ENCODE data around the gene SDF2. TPM values are rescaled to one million over a fixed set of nuclear protein-coding genes. Genes with fewer than 3 reads are reported as not detected.
A peak's percentile ranks its signal among the peaks of the same experiment; 100 is the strongest.
"Not testable (repeated sequence)": the region's sequence is repeated elsewhere in the genome, so short reads cannot be mapped to it uniquely, and the experiment has no call there.

SDF2 gene
- total RNA-seq, 1 donor from 2014 or later, result 24.3 TPM

DNA sequence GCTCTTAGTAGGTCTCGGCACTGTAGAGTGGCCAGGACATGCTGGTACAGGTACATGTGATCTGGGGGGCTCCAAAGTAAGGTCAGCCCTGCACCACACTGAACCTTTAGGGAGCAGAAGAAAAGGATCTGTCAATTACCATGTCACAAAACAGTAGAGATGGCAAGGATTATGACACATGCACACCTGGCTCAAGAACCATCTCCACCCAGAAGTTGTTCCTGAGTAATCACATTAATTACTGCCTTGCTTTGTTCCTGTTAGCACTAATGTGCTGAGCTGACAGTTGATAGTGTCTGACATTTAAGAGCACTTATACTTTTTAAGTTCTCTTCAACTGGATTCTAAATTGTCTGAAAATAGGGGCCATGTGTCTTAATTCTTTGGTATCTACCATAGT, 26.2 kb downstream of the SDF2 start:
- ATAC-seq (no peak), DNase-seq (ENCODE audit: low spot score) (no peak)

DNA sequence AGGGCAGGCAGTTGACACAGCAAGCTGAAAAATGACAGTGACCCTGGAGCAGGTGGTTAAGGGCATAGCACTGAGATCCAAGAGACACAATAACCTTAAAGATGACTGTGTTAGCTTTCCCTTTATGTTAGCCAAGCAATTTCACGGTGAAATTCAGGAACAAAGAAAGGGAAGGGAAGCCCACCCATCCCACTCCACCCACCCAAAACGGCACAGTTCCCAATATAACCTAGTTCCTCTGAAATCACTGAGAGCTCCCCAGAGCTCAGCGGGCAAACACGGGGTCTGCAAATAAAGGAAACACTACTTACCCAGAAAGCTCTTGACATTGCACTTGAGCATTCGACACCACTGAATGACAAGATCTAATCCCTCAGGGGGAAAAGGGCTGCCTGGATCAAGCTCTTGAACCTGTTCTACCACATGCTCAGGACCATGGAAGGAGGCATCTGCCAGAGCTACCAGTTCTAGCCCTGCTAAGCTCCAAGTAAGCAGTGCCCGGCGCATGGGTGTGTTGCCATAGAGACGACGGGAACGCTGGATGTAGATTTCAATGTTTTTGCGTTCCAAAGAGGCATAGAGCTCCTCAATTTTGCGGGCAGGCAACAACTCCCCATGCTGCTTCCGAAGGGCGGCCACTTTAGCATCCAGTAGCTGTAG, 27.4 kb downstream of the SDF2 start:
- DNase-seq (ENCODE audit: low spot score) (no peak), ATAC-seq (no peak)

DNA sequence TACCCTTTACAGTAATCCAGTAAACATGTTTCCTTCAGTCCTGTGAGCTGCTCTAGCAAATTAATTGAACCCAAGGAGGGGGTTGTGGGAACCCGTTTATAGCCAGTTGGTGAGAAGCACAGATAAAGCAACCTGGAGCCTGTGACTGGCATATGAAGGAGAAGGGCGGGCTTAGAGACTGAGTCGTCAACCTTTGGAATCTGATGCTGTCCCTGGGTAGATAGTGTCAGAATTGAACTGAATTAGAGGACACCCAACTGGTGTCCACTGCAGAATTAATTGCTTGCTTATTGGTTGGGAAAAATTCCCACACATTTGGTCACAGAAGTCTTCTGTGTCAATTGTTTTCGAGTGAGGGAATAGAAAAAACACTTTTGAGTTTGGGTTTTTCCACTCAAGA, 34.9 kb downstream of the SDF2 start:
- DNase-seq (ENCODE audit: low spot score), result no peak
- ATAC-seq, result peak; percentile 70

DNA sequence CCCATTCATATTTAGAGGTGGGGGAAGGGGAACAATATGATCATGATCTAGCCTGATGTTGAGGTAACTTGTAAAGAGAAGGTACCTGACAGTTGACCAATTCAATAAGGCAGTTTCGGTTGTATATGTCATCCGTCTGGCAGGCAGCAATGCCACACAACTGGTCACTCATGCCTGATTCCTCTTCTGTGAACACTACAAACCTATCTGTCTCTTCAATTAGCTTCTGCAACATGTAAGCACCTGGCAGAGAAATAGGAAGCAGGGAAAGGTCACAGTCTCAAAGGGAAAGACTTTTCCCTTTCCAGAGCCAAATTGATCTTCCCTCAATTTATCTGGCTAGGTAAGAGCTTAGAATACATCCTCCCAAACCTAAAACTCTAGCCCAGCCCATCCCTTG, 37.6 kb downstream of the SDF2 start:
- ATAC-seq, result peak; percentile 45

DNA sequence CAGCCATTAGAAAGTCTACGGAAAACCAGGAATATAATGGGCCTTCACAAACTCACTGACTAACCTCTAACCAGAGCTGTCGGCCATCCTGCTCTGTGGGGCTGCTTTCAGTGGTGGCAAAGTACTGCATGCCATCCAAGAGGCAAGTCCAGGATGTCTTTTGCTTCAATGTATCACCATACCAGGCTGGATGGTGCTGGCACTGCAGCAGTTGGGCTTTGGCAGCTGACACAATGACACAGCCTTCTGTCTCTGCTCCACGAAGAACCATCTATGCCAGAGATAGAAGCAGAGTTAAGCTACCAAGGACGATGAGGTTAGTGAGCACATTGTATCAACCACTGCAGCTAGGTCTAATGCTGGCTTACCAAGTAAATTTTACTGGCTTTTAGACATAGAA, 38.0 kb downstream of the SDF2 start:
- peak; percentile 47 for ATAC-seq
- DNase-seq (ENCODE audit: low spot score), result no peak

More for the DNA sequence above, 37.6 kb downstream of the SDF2 start:
- DNase-seq (ENCODE audit: low spot score), result no peak

DNA sequence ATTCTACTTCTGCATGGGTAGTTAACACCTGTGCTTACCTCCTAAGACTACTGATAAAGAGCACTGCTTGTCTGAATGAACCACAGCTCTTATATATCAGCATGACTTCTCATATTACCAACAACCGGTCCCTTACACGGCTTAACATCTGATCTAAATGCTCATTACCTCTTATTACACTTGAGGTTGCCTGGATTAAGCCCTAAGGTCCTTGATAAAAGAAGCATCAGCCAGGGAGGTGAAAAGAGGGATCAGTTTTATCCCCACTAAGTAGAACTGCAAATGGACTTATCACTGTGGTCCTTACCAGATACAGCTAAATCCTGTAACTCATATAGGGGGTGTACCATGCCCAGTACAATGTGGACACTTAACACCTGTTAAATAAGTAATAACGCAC, 39.5 kb downstream of the SDF2 start:
- DNase-seq (ENCODE audit: low spot score) (no peak), ATAC-seq (no peak)

DNA sequence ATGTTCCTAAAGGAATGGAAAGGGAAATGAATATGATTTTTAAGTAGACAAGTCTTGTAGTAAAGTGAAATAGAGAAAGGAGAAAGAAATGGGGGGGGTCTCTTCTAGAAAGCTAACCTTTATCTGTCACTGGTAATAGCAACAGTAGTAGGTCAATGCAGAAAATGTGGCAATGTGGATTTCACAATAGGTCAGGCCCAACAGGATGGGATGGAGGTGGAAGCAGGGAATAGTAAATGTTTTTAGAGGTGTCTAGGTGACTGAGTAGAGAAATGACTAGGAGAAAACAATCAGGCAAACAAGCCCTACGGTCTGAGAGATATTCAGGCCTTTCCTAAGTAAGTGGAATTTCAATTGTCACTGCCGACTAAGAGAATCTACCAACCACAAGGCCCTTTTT, 41.7 kb downstream of the SDF2 start:
- DNase-seq (ENCODE audit: low spot score) (no peak), ATAC-seq (peak; percentile 66)

DNA sequence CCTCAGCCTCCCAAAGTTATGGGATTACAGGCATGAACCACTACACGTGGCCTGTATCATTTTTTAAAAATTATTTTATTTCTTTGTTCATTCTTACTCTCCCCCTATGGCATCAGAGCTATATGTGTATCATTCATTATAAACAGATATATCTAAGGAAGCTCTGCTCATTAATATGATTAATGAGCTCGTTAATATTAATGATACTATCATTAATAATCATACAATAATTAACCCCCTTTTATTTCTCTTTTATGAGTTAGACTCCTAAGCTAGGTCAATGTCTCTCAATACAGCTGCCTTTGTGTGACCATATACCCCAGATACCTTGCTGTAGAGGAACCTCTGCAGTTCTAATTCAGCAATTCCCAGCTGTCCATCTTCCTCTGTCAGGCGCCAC, 43.2 kb downstream of the SDF2 start:
- ATAC-seq (no peak), DNase-seq (ENCODE audit: low spot score) (no peak)

DNA sequence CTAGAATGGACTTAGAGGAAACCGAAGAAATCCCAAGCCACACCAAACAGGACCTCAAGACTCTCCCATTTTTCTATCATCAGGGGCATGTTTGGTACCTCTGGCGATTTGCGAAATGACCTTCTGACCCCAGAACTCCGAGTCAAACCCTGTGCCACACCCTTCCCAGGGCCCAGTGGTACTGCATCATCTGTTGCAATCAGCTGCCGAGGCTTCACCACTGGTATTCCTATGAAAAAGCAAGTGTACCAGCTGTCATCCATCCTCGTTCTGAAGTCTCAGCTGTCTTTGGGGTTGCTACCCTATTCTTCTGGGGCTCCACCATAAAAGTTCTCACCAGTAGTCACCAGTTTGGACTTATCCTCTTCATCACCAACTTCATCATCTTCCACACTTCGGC, 45.4 kb downstream of the SDF2 start:
- DNase-seq (ENCODE audit: low spot score) (no peak), ATAC-seq (no peak)

DNA sequence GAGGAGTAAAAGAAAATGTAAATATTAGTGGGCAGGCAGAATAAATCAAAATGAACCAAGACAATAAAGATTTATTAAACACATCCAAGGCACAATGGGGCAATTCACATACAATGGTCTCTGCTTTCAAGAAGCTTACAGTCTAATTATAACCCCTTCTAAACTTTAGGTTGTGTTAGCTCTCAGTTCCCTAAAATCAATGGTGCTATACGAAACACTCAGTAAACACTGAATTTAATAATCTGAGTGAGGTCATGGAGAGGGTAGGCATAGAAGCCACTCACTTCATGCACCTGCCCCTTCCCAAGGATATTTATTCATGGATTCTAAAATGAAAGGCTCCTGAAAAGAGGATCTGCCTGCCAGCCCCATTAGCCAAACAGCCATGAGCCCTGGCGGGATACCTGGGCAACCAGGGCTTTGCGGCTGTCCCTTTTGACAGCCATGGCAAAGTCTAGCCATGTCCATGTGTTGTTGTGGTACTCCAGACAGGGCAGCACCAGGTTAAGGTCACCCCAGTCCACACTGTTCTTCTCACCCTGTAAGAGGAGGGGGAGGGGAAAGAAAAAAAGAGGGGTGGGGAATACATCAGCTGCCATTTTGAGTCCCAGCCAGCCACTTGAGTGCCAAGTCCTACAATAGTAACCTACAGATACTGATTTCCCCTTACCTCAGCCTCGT, 46.3 kb downstream of the SDF2 start:
- no peak for DNase-seq (ENCODE audit: low spot score)
- ATAC-seq, result no peak

DNA sequence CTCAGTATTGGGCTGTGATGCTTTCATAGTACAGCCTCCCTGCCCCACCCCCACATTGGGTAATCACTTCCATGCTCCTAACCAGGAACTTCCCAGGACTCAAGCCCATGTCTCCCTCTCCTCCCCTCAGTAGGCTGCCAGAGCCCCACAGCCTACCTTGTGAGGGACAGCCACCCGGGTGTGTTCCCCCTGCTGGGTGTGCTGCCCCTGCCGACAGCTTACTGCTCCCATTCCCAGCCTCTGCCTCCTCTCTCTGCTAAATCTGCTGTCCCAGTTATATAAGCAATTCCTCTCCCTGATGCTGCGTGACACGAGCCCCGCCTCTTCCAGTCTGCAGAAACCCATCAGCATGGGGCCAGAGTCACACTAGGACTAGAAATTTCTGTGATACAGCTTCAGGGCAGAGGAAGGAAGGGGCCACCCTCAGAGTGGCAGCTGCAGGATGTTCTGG, 47.8 kb downstream of the SDF2 start, which contains the start of gene RSKR:
TSS of gene RSKR (minus strand) at position 255 of the 451 bp plus-strand sequence. CDS start at position 231, 24 bp downstream.
- DNase-seq (ENCODE audit: low spot score) (no peak), ATAC-seq (peak; percentile 40)

DNA sequence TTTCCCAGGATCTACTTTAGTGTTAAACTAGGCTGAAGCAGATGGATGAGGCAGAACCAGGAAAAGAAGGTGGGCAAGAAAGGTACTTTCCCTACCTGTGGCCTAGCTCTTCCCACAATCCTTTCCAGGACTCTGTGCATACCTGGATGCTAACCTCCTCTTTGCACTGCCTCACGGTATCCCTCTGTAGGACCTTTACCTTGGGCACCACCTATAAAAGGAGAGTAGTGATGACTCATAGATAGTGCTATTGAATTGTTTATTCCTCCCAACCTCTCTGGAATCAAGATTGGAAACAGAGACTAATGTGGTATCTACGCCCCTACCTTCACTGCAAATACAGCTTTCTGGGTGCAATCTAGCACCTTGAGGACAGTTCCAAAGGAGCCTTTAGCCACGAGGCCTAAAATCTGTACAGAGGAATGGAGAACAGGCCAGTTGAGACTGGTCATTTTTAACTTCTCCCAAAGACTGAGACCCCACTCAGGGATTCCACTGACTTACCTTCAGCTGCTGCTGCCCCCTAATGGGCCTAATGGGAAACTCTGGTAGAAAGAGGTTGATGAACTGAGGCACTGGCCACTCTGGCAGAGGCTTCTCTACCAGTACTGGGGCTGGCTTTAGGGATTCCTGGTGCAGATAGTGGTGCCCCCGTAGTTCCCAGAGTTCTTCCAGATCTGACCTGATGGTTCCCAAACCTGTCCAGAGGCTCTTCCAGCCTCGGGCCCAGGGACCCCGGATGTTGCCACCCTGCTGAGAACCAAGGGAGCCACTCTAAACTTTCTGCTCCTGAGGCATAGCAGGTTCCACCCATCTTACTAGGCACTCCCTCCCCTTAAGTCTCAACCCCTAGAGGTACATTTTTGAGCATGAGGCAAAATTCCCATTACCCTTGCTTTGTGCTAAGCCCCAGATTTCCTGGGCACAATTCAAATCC, 48.5 kb downstream of the SDF2 start:
- DNase-seq (ENCODE audit: low spot score) (no peak), ATAC-seq (peak; percentile 67)

DNA sequence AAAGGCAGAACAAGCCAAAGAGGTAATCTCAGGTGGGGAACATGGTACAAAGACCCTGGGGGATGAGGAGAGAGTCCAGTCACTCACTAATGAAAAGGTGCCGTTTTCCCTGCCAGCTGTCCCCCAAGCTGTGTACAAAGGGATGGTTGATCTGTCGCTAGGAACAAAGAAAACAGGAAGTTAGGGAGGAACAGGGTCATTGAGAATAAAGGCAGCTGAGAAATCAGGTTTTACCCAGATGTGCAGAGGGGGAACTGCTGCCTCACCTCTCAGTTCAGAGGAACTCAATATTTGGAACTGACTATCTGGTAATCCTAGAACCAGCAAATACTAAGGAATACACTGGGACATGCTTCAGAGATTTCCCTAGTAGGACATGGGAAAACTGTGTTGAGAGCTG, 49.2 kb downstream of the SDF2 start:
- no peak for DNase-seq (ENCODE audit: low spot score)
- ATAC-seq, result no peak

DNA sequence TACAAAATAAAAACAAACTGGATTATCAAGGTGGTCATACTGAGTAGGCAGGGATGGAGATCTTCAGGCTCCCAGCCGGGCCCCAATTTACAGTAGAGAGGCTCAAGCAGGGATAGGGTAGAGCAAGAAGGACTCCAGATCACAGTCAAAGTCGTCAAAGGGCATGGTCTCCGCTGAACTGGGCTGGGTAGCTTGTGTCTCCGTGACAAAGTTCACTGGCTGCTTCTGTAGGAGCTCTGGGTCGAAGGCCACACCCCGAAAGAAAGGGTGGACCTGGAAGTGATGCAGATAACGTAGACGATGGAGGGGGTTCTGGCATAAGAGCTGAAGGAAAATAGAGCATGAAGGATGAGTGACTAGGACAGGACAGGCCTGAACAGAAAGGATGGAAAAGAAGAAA, 51.3 kb downstream of the SDF2 start:
- ATAC-seq, result peak; percentile 13
- no peak for DNase-seq (ENCODE audit: low spot score)

DNA sequence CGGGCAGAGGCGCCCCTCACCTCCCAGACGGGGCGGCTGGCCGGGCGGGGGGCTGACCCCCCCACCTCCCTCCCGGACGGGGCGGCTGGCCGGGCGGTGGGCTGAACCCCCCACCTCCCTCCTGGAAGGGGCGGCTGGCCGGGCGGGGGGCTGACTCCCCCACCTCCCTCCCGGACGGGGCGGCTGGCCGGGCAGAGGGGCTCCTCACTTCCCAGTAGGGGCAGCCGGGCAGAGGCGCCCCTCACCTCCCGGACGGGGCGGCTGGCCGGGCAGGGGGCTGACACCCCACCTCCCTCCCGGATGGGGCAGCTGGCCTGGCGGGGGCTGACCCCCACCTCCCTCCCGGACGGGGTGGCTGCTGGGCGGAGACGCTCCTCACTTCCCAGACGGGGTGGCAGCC, 57.7 kb downstream of the SDF2 start:
- DNase-seq (ENCODE audit: low spot score); ATAC-seq: not testable (repeated sequence)

DNA sequence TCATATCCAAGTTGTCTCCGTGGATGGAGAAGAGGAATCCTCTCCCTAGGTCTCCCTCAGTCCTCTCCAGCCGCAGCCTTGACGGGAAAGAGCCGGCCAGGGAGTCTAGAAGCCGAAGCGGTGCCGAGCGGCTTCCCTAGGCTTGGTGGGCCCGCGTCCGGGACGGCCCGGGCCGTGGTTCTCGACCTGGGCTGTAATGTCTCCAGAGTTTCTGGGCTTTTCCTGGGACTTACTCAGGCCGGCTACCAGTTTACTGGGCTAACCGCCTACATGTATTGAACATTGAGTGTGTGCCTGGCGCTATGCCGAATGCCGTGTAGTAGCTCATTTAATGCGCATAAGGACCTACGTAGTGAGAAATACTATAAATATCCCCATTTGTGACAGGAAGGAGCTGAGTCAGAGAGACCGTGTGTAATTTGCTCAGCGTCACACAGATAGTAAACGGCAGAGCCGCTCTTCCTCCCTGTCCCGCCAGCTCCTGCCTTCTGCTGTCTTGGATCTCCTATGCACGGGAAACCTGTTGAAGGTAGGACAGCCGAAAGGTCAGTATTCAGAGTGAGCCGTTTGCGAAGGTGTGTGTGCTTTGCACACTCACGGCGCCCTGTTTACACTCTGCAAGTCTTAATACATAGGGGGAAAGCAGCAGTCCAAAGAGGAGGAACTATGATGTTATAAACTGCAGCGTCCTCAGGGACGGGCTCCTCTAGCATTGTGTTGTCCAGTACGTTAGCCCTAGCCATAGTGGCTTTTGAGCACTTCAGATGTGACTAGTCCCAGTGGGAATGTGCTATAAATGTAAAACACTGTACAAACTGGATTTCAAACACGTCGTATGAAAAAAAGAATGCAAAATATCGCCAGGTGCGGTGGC, 62.2 kb downstream of the SDF2 start:
- ATAC-seq (peak; percentile 59), DNase-seq (ENCODE audit: low spot score) (peak; percentile 78)

DNA sequence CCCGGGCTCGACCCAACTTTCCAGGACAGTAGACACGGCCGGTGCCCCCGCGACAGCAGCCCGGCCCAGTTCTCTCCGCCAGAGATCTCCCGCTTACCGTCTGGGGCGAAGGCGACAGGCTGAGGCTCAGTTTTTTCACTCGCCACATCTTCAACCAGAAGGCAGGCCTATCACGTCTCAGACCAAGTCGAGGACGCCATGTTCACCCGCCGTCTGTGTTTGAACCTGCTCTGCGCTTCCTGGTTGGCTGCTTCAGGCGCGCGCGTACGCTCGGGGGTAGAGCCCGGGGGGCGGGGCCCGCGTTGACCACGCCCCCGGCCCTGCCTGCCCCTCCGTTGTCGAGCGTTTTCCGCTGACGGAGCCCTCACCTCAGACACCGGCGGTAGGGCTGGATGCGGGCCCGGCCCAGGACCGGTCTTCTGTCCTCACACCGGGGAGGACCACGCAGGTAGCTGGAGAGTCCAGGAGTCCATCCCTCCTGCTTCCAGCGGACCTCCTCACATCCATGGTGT, 62.9 kb downstream of the SDF2 start, which contains the start of gene SPAG5:
TSS of gene SPAG5 (minus strand) at position 227 of the 512 bp plus-strand sequence. CDS start at position 148, 79 bp downstream.
- DNase-seq (ENCODE audit: low spot score) (peak; percentile 95), ATAC-seq (peak; percentile 94)

DNA sequence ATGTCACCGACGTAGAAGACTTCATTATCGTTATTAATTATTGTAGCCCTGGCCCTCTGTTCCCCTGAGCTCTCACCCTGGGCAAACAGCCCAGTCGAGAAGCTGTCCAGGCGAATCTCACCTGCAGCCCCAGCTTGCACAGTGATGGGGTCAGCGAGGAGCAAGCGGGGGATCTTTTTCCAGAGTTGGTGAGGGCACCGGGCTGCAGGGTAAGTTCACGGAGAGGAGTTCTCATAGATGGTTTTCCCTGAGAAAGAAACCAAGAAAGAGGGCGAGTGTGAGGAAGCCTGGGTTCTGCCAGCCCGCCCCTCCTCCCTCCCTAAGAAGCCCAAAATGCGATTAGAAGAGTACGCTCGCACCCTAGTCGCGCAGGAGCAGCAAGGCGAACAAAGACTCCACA, 63.3 kb downstream of the SDF2 start:
- ATAC-seq, result peak; percentile 48
- DNase-seq (ENCODE audit: low spot score), result peak; percentile 61

Measured in left lobe of liver (tissue), 2 donors.